Heart left ventricle (tissue), 13 donors: ENCODE measurements around the gene CA4.

Source experiments
- CTCF ChIP-seq, 12 donors: fragments of 200-600 bp; sonication (generic) in 4 of 12; IDR thresholded peaks; one replicate each; pipeline versions ENCODE4 v1.5.0 to v1.8.0; 2018 to 2022; ENCODE audit warnings: antibody characterized with exemption in 12 of 12, mild to moderate bottlenecking in 5 of 12
- POLR2A ChIP-seq, 2 donors: fragments of 450-650 bp; IDR thresholded peaks; one replicate each; pipeline ENCODE4 v1.6.1; 2017; ENCODE audit warnings: antibody characterized with exemption in 2 of 2, mild to moderate bottlenecking in 2 of 2, moderate library complexity in 2 of 2
- donor health status: ischemic (EF 13 %, LVEDD 7.1; RV severe dilation, severe dysfunction).
- donor health status: DM: no; HTN: yes; CAD: no.
- donor health status: DM: no; HTN: no; CAD: no.
- donor health status: ischemic (EF 25% LVEDD 6.9; RV normal size, moderate dysfunction).
- donor health status: ischemic (EF 25% LVEDD 5.7; RV mildly dilated, moderate dysfunction).
- donor health status: ischemic (EF 35%, LVEDD 5.7; RV mildly dilated, moderate dysfunction).
- donor health status: nonischemic (EF 11% LVEDD 7.7; RV severe dilation, severe dysfunction).
- donor health status: DM: yes; HTN: yes; CAD: no.
- donor health status: PGD.
- donor health status: ischemic (EF 29% LVEDD 5.4; RV normal size, mild dysfunction).
- donor health status: nonischemic (EF 23%, LVEDD 6.1; RV moderate dilation, normal function).

- TF ChIP-seq POLR2A (IDR thresholded peaks at IDR 0.05) = no peak
- TF ChIP-seq CTCF (IDR thresholded peaks at IDR 0.05) = no peak
Measured at GRCh38 chr17:60161598-60162330, 12.0 kb downstream of the CA4 start.
